ENCODE measurements around the gene DNAH11. TPM values are rescaled to one million over a fixed set of nuclear protein-coding genes. Genes with fewer than 3 reads are reported as not detected.
A peak's percentile ranks its signal among the peaks of the same experiment; 100 is the strongest.

The DNAH11 gene
- total RNA-seq, 1 donor from 2014 or later = 3.4 TPM

GRCh38 chr7:21580073-21580521, 37.3 kb downstream of the DNAH11 start:
- no peaks in the 10 kb centered on the region for H3K36me3 ChIP-seq
- ATAC-seq (peak; percentile 94), DNase-seq (no peak)
- no peaks in the 10 kb centered on the region for H3K9me3 ChIP-seq
- peaks cover 7% of the 10 kb centered on the region for H3K4me1 ChIP-seq
- intact Hi-C loops (cut with DNase I) = no loop called here
- H3K4me3 ChIP-seq = no peak overlapping the region
- no peaks in the 10 kb centered on the region for H3K27me3 ChIP-seq
- TF ChIP-seq, protein P1, sequence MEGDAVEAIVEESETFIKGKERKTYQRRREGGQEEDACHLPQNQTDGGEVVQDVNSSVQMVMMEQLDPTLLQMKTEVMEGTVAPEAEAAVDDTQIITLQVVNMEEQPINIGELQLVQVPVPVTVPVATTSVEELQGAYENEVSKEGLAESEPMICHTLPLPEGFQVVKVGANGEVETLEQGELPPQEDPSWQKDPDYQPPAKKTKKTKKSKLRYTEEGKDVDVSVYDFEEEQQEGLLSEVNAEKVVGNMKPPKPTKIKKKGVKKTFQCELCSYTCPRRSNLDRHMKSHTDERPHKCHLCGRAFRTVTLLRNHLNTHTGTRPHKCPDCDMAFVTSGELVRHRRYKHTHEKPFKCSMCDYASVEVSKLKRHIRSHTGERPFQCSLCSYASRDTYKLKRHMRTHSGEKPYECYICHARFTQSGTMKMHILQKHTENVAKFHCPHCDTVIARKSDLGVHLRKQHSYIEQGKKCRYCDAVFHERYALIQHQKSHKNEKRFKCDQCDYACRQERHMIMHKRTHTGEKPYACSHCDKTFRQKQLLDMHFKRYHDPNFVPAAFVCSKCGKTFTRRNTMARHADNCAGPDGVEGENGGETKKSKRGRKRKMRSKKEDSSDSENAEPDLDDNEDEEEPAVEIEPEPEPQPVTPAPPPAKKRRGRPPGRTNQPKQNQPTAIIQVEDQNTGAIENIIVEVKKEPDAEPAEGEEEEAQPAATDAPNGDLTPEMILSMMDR (IDR thresholded peaks at IDR 0.05) = no peak
- H3K27ac ChIP-seq = peak overlapping the region; percentile 34

DNA sequence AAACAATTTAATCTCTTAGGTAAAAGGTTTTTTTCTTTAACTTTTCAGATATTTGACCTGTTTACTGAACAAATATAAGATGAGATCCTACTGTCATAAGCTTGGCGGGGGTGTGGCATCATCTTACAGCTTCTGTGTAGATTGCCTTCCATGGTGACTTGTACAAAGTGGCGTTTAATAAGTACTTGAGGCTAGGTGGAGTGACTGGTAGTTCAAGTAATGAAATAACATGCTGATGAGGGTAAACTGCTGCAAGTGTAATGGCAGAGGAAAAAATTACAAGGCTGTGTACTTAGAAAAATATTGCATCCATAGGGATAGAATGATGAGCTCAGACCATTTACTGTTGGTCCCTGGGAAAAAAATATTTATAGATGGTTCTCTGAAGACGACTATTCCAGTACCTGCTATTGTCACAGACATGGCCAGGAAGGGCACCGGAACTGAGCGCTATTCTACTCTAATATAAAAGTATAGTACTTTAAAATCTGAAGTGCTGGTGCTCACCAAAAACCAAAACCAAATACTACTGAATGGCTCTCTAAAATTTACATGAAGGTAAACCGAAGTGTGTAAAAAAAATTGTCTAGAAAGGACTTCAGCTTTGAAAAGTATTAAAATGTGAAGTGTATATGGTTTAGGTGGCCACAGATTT, 42.4 kb downstream of the DNAH11 start:
- ATAC-seq (peak; percentile 40), DNase-seq (no peak)
- Histone ChIP-seq H3K9me3 (no peaks in the 10 kb centered on the region), H3K27me3 (no peaks in the 10 kb centered on the region), H3K4me1 (peaks cover 7% of the 10 kb centered on the region), H3K36me3 (no peaks in the 10 kb centered on the region), H3K4me3 (no peak overlapping the region), H3K27ac (no peak overlapping the region)
- intact Hi-C loops (cut with DNase I) = no loop called here
- TF ChIP-seq, protein P1 (IDR thresholded peaks at IDR 0.05) = no peak

DNA sequence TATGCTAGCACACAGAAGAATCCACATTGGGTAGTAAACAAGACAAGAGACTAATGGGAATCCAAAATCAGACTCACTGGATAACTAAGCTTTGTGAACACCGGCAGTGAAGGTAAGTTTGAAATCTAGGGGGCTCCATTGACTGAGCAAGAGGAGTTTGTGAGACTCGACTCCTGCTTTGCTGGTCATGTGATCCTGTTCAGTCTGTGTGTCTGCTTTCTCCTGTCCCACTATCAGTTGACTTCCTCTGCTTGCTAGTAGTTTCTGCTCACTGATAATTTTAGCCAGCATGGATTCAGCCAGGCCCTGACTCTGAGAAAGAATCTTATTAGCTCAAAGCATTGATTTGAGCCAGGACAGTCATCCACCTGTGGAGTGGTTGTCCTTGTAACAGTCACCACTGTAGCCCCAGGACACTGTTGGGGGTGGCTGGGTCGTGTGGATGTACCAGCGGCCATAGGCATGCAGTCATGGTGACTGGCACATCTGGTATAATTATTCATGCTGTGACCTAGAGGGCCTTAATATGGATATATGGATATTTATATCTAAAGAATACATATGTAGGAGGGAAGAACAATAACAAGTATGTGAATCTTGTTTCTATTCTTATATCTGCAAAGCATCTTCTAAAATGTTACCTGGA, 44.4 kb downstream of the DNAH11 start:
- Histone ChIP-seq H3K27ac (no peak overlapping the region), H3K4me1 (no peaks in the 10 kb centered on the region), H3K27me3 (no peaks in the 10 kb centered on the region), H3K9me3 (no peaks in the 10 kb centered on the region), H3K4me3 (no peak overlapping the region), H3K36me3 (no peaks in the 10 kb centered on the region)
- TF ChIP-seq, protein P1 (IDR thresholded peaks at IDR 0.05) = no peak
- no peak for ATAC-seq
- intact Hi-C loops (cut with DNase I) = no loop called here
- no peak for DNase-seq

- Histone ChIP-seq H3K27ac (no peak overlapping the region), H3K9me3 (peaks cover 4% of the 10 kb centered on the region), H3K4me3 (no peak overlapping the region), H3K4me1 (no peaks in the 10 kb centered on the region), H3K27me3 (no peaks in the 10 kb centered on the region), H3K36me3 (no peaks in the 10 kb centered on the region)
- intact Hi-C loops (cut with DNase I) = no loop called here
- TF ChIP-seq, protein P1 (IDR thresholded peaks at IDR 0.05) = no peak
- ATAC-seq = no peak
- DNase-seq = no peak
Measured at GRCh38 chr7:21596801-21597200, 54.0 kb downstream of the DNAH11 start.

DNA sequence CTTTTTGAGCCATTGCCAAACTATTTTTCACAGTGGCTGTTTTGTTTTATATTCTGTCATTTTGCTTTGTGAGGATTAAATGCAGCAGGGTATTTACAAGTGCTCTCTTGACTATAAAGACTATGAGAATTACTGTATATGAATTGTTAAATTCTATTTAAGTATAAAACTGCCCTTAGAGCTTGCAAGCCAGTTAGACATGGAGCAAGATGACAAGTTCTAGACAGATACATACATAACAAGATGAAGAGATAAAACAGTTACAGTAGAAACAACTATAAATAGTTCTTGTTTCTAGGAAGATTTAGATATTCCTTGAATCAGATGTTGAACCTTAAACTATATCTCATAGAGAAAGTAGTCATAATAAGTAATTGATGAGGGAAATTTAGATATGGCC, 60.6 kb downstream of the DNAH11 start:
- intact Hi-C loops (cut with DNase I) = no loop called here
- Histone ChIP-seq H3K4me1 (peaks cover 5% of the 10 kb centered on the region), H3K4me3 (no peak overlapping the region), H3K27ac (no peak overlapping the region), H3K9me3 (peaks cover 4% of the 10 kb centered on the region), H3K27me3 (no peaks in the 10 kb centered on the region), H3K36me3 (no peaks in the 10 kb centered on the region)
- no peak for DNase-seq
- ATAC-seq = no peak
- TF ChIP-seq, protein P1 (IDR thresholded peaks at IDR 0.05) = no peak

Data from upper lobe of right lung (tissue), 1 donor.